ENCODE measurements around the gene BICD1.

- no peak for TF ChIP-seq CTCF (IDR thresholded peaks at IDR 0.05; ENCODE audit: insufficient read depth, low read length)
- TF ChIP-seq SPI1 (IDR thresholded peaks at IDR 0.05; ENCODE audit: borderline replicate concordance, low read depth) = no peak
- no peak for TF ChIP-seq POLR2AphosphoS5 (IDR thresholded peaks at IDR 0.05; ENCODE audit: low read depth)
- TF ChIP-seq GABPA (IDR thresholded peaks at IDR 0.05; ENCODE audit: low read depth) = no peak
Measured at GRCh38 chr12:32125455-32126084, 18.9 kb downstream of the BICD1 start.

Data from HL-60 (cell line).